ENCODE measurements around the gene DCANP1.

DCANP1 gene

GRCh38 chr5:135457424-135458071 is 10.4 kb upstream of the DCANP1 start:
- peak; percentile 96 for TF ChIP-seq CTCF (IDR thresholded peaks at IDR 0.05; ENCODE audit: borderline replicate concordance, control extremely low read depth, extremely low read depth, insufficient read depth, missing control alignments)
- in situ Hi-C loops (cut with MboI; ENCODE audit: low sequenced_read_pairs, unreplicated experiment): loop anchor here (25.0 kb wide), 1 partner anchor 380 kb away; the partner anchor contains the start of gene SLC25A48
- DNase-seq (ENCODE audit: low spot score): peak; percentile 82

- peak; percentile 59 for DNase-seq (ENCODE audit: low spot score)
These were observed 9.3 kb upstream of the DCANP1 start for GRCh38 chr5:135456238-135457099.

GRCh38 chr5:135455876-135456237 is 8.7 kb upstream of the DCANP1 start:
- no peak for DNase-seq (ENCODE audit: low spot score)
- TF ChIP-seq CTCF (IDR thresholded peaks at IDR 0.05; ENCODE audit: borderline replicate concordance, control extremely low read depth, extremely low read depth, insufficient read depth, missing control alignments): no peak
- in situ Hi-C loops (cut with MboI; ENCODE audit: low sequenced_read_pairs, unreplicated experiment): loop anchor here (25.0 kb wide), 1 partner anchor 381 kb away; the partner anchor contains the start of gene SLC25A48

More at GRCh38 chr5:135456238-135457099, 9.3 kb upstream of the DCANP1 start:
- TF ChIP-seq CTCF (IDR thresholded peaks at IDR 0.05; ENCODE audit: borderline replicate concordance, control extremely low read depth, extremely low read depth, insufficient read depth, missing control alignments): no peak
- in situ Hi-C loops (cut with MboI; ENCODE audit: low sequenced_read_pairs, unreplicated experiment): loop anchor here (25.0 kb wide), 1 partner anchor 381 kb away; the partner anchor contains the start of gene SLC25A48

GRCh38 chr5:135454946-135455345 is 7.8 kb upstream of the DCANP1 start:
- no peak for DNase-seq (ENCODE audit: low spot score)
- no peak for TF ChIP-seq CTCF (IDR thresholded peaks at IDR 0.05; ENCODE audit: borderline replicate concordance, control extremely low read depth, extremely low read depth, insufficient read depth, missing control alignments)
- in situ Hi-C loops (cut with MboI; ENCODE audit: low sequenced_read_pairs, unreplicated experiment): loop anchor here (25.0 kb wide), 1 partner anchor 382 kb away; the partner anchor contains the start of gene SLC25A48

- in situ Hi-C loops (cut with MboI; ENCODE audit: low sequenced_read_pairs, unreplicated experiment): loop anchor here (25.0 kb wide), 1 partner anchor 384 kb away; the partner anchor contains the start of gene SLC25A48
These were observed 6.5 kb upstream of the DCANP1 start for GRCh38 chr5:135453613-135454012.

More at GRCh38 chr5:135453613-135454012, 6.5 kb upstream of the DCANP1 start:
- DNase-seq (ENCODE audit: low spot score): no peak
- no peak for TF ChIP-seq CTCF (IDR thresholded peaks at IDR 0.05; ENCODE audit: borderline replicate concordance, control extremely low read depth, extremely low read depth, insufficient read depth, missing control alignments)
